ENCODE measurements around the gene JAK2.

JAK2 gene

GRCh38 chr9:4984621-4985385 lies at the start of gene JAK2:
JAK2 (plus strand) TSS chr9:4985272; CDS start chr9:5021988, 36,716 bp downstream.
- no peaks in the 10 kb centered on the region for H3K27me3 ChIP-seq (replicated peaks; ENCODE audit: control insufficient read depth, insufficient read depth, low read length)
- peak; percentile 92 for DNase-seq (ENCODE audit: extremely low read depth, insufficient read length)
- no peaks in the 10 kb centered on the region for H3K36me3 ChIP-seq (ENCODE audit: control insufficient read depth, insufficient read depth, low read length)
- H3K4me3 ChIP-seq (replicated peaks; ENCODE audit: low read depth, low read length) = peak within 1 kb of the TSS; percentile 89
- TF ChIP-seq CTCF (IDR thresholded peaks at IDR 0.05; ENCODE audit: insufficient read depth, low read length, poor library complexity, severe bottlenecking) = peak; percentile 51

- H3K4me3 ChIP-seq (replicated peaks; ENCODE audit: low read depth, low read length) = no peak overlapping the region; the same call in 1 of the 2 replicates
- TF ChIP-seq CTCF (IDR thresholded peaks at IDR 0.05; ENCODE audit: insufficient read depth, low read length, poor library complexity, severe bottlenecking) = no peak
- H3K36me3 ChIP-seq (ENCODE audit: control insufficient read depth, insufficient read depth, low read length) = no peaks in the 10 kb centered on the region; the same call in 1 of the 2 replicates
- no peaks in the 10 kb centered on the region for H3K27me3 ChIP-seq (replicated peaks; ENCODE audit: control insufficient read depth, insufficient read depth, low read length)
- no peak for DNase-seq (ENCODE audit: extremely low read depth, insufficient read length)
Measured at GRCh38 chr9:4936277-4936676, 48.8 kb upstream of the JAK2 start.

DNA sequence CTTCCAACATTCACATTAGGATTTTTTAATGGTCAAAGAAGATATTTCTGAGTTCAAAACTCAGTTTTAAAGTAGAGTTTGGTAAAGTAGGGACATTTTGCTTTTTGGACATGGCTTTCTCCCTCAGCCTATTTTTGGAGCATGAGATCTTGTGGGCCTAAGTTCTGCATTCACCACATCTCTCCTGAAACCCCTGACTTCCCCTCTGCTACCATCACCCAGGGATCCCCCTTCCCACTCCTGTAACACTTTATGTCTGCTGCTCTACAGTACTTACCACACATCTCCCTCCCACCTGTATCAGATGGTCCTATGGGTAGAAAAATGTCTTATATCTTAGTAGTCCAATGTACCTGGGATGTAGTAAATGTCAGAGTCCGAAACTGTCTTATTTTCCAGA lies 48.2 kb upstream of the JAK2 start:
- peak; percentile 38 for DNase-seq (ENCODE audit: extremely low read depth, insufficient read length)
- TF ChIP-seq CTCF (IDR thresholded peaks at IDR 0.05; ENCODE audit: insufficient read depth, low read length, poor library complexity, severe bottlenecking) = no peak
- no peaks in the 10 kb centered on the region for H3K27me3 ChIP-seq (replicated peaks; ENCODE audit: control insufficient read depth, insufficient read depth, low read length)
- H3K4me3 ChIP-seq (replicated peaks; ENCODE audit: low read depth, low read length) = peak overlapping the region; percentile 11; the same call in 1 of the 2 replicates
- H3K36me3 ChIP-seq (ENCODE audit: control insufficient read depth, insufficient read depth, low read length) = no peaks in the 10 kb centered on the region; the same call in 1 of the 2 replicates

DNA sequence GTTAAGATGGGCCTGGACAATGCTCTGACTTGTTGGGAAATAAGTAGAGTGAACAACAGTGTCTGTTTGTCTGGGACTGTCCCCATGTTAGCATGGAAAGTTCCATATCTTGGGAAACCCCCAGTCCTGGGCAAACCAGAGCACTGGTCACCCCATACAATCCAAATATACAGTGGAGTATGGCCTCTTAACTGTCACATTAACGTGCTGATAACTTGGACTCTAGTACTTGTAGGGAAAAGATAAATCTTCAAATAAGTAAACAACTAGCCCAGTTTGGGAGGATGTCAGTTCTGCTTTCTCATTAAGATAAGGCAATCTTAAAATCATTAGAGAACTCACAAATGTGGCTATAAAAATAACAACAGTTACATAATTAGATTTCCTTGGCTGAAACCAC lies 47.6 kb upstream of the JAK2 start:
- Histone ChIP-seq H3K36me3 (ENCODE audit: control insufficient read depth, insufficient read depth, low read length) (no peaks in the 10 kb centered on the region; the same call in 1 of the 2 replicates), H3K4me3 (replicated peaks; ENCODE audit: low read depth, low read length) (no peak overlapping the region), H3K27me3 (replicated peaks; ENCODE audit: control insufficient read depth, insufficient read depth, low read length) (no peaks in the 10 kb centered on the region)
- DNase-seq (ENCODE audit: extremely low read depth, insufficient read length) = no peak
- TF ChIP-seq CTCF (IDR thresholded peaks at IDR 0.05; ENCODE audit: insufficient read depth, low read length, poor library complexity, severe bottlenecking) = no peak

GRCh38 chr9:4938496-4938895 lies 46.6 kb upstream of the JAK2 start:
- Histone ChIP-seq H3K36me3 (ENCODE audit: control insufficient read depth, insufficient read depth, low read length) (no peaks in the 10 kb centered on the region; the same call in 1 of the 2 replicates), H3K4me3 (replicated peaks; ENCODE audit: low read depth, low read length) (no peak overlapping the region), H3K27me3 (replicated peaks; ENCODE audit: control insufficient read depth, insufficient read depth, low read length) (no peaks in the 10 kb centered on the region)
- no peak for TF ChIP-seq CTCF (IDR thresholded peaks at IDR 0.05; ENCODE audit: insufficient read depth, low read length, poor library complexity, severe bottlenecking)
- DNase-seq (ENCODE audit: extremely low read depth, insufficient read length) = no peak

Data from GM06990 (cell line).